ENCODE data around the gene FGF23.

- TF ChIP-seq POLR2A (IDR thresholded peaks at IDR 0.05), result no peak
- TF ChIP-seq CTCF (IDR thresholded peaks at IDR 0.05), result no peak
Measured at GRCh38 chr12:4424422-4424821, 44.9 kb upstream of the FGF23 start.
